NK-92 (cell line): ENCODE measurements around the gene CHST12.

Source experiments
- DNase-seq: peaks from one replicate; lab custom pipeline; 2025; ENCODE audit not compliant: unreplicated experiment; lab: John Stamatoyannopoulos, UW

Gene CHST12

GRCh38 chr7:2403014-2403717 is at the start of gene CHST12:
Gene CHST12 (plus strand): TSS chr7:2403611. CDS start chr7:2432640, 29,029 bp downstream.
- DNase-seq, result peak; percentile 62

- DNase-seq, result no peak
Measured at GRCh38 chr7:2353936-2354185, 49.5 kb upstream of the CHST12 start.

- DNase-seq, result peak; percentile 21
Measured at GRCh38 chr7:2354186-2354938, 49.0 kb upstream of the CHST12 start, which contains the start of gene EIF3B. Gene EIF3B (plus strand): TSS chr7:2354827. CDS start chr7:2354922, 95 bp downstream.

- no peak for DNase-seq
Measured at GRCh38 chr7:2354939-2355704, 48.3 kb upstream of the CHST12 start.

GRCh38 chr7:2355705-2356008 is 47.8 kb upstream of the CHST12 start:
- no peak for DNase-seq

GRCh38 chr7:2357165-2357564 is 46.2 kb upstream of the CHST12 start:
- no peak for DNase-seq

GRCh38 chr7:2357571-2357970 is 45.8 kb upstream of the CHST12 start:
- DNase-seq, result no peak

- no peak for DNase-seq
Measured at GRCh38 chr7:2358968-2359527, 44.4 kb upstream of the CHST12 start.

- no peak for DNase-seq
Measured at GRCh38 chr7:2359610-2360009, 43.8 kb upstream of the CHST12 start.

GRCh38 chr7:2360796-2361195 is 42.6 kb upstream of the CHST12 start:
- no peak for DNase-seq

- DNase-seq, result no peak
Measured at GRCh38 chr7:2362385-2363088, 40.9 kb upstream of the CHST12 start.

GRCh38 chr7:2369139-2369538 is 34.3 kb upstream of the CHST12 start:
- DNase-seq, result no peak

GRCh38 chr7:2371329-2371728 is 32.1 kb upstream of the CHST12 start:
- no peak for DNase-seq

GRCh38 chr7:2372724-2373123 is 30.7 kb upstream of the CHST12 start:
- no peak for DNase-seq

GRCh38 chr7:2373124-2373556 is 30.3 kb upstream of the CHST12 start:
- no peak for DNase-seq

GRCh38 chr7:2373646-2374045 is 29.8 kb upstream of the CHST12 start:
- DNase-seq, result no peak

- DNase-seq, result no peak
Measured at GRCh38 chr7:2374401-2374800, 29.0 kb upstream of the CHST12 start.

GRCh38 chr7:2374830-2375728 is 28.3 kb upstream of the CHST12 start:
- DNase-seq, result no peak

- no peak for DNase-seq
Measured at GRCh38 chr7:2376351-2377154, 26.9 kb upstream of the CHST12 start.
